SK-N-SH (cell line): Measurements from ENCODE around the gene EZH1. TPM values are rescaled to one million over a fixed set of nuclear protein-coding genes. Genes with fewer than 3 reads are reported as not detected.
A peak's percentile ranks its signal among the peaks of the same experiment; 100 is the strongest.

Experiments used
- CTCF ChIA-PET: fragments of 300-600, 350-600 bp; formaldehyde crosslinking; extraction: SDS; loops from one replicate; lab custom pipeline; 2021; lab: Yijun Ruan, JAX
- POLR2A ChIA-PET: fragments of 350-600 bp; sonication (Branson Sonifier 250); formaldehyde crosslinking; extraction: SDS; loops from one replicate; lab custom pipeline; 2020; ENCODE audit warnings: antibody characterized with exemption, inconsistent platforms; lab: Yijun Ruan, JAX
- DNase-seq: peaks from one replicate; pipeline ENCODE4 v3.0.0; 2012
- H2AFZ ChIP-seq: fragments of 200-600 bp; sonication (generic); 2 replicates; pipeline ENCODE4 v1.8.1; 2016; ENCODE audit warnings: antibody characterized with exemption, mild to moderate bottlenecking, low read depth
- H3F3A ChIP-seq: fragments of 200-600 bp; sonication (generic); replicated peaks from 2 replicates; pipeline ENCODE3; 2016; ENCODE audit warnings: antibody characterized with exemption, mild to moderate bottlenecking; ENCODE audit not compliant: insufficient read depth
- H3K27ac ChIP-seq, 2 experiments: fragments of 200-500 bp in 1 of 2; fragments of 200-600 bp in 1 of 2; sonication (Bioruptor generic) in 1 of 2; sonication (generic), shearing (Covaris generic) in 1 of 2; 2 replicates each; pipeline versions ENCODE4 v1.5.1 to v1.6.1; 2014 to 2016; ENCODE audit warnings: low read depth in 2 of 2, inconsistent platforms in 1 of 2, low read length in 1 of 2, mild to moderate bottlenecking in 1 of 2, mixed read lengths in 1 of 2
- H3K27me3 ChIP-seq: fragments of 200-600 bp; sonication (generic), shearing (Covaris generic); 2 replicates; pipeline ENCODE4 v1.6.1; 2016; ENCODE audit warnings: mixed run types; ENCODE audit not compliant: insufficient read depth
- H3K36me3 ChIP-seq, 2 experiments: fragments of 200-500 bp in 1 of 2; fragments of 200-600 bp in 1 of 2; sonication (Bioruptor generic) in 1 of 2; sonication (generic) in 1 of 2; replicated peaks in 1 of 2; 2 replicates each; pipeline versions ENCODE3 to v1.5.1; 2014 to 2016; ENCODE audit warnings: low read length in 1 of 2, mild to moderate bottlenecking in 1 of 2; ENCODE audit not compliant: insufficient read depth in 2 of 2, control insufficient read depth in 1 of 2
- H3K4me1 ChIP-seq, 2 experiments: fragments of 200-500 bp in 1 of 2; fragments of 200-600 bp in 1 of 2; sonication (Bioruptor generic) in 1 of 2; sonication (generic), shearing (Covaris generic) in 1 of 2; 2 replicates each; pipeline versions ENCODE4 v1.5.1 to v1.6.1; 2014 to 2016; ENCODE audit warnings: low read depth in 1 of 2, low read length in 1 of 2, mixed run types in 1 of 2; ENCODE audit not compliant: insufficient read depth in 2 of 2, control insufficient read depth in 1 of 2
- H3K4me2 ChIP-seq: fragments of 200-600 bp; sonication (generic), shearing (Covaris generic); 2 replicates; pipeline ENCODE4 v1.6.1; 2017; ENCODE audit warnings: mixed run types
- H3K4me3 ChIP-seq, 2 experiments: fragments of 200-500 bp in 1 of 2; fragments of 200-600 bp in 1 of 2; sonication (Bioruptor generic) in 1 of 2; sonication (generic), shearing (Covaris generic) in 1 of 2; 2 replicates each; pipeline versions ENCODE4 v1.5.1 to v1.8.1; 2014 to 2016; ENCODE audit warnings: low read depth in 2 of 2, inconsistent platforms in 1 of 2, low read length in 1 of 2, mild to moderate bottlenecking in 1 of 2, mixed read lengths in 1 of 2, moderate library complexity in 1 of 2
- H3K79me2 ChIP-seq: fragments of 200-600 bp; sonication (generic); 2 replicates; pipeline ENCODE4 v1.8.1; 2017; ENCODE audit warnings: mild to moderate bottlenecking; ENCODE audit not compliant: insufficient read depth
- H3K9ac ChIP-seq: fragments of 200-600 bp; sonication (generic); 2 replicates; pipeline ENCODE4 v1.6.1; 2017; ENCODE audit warnings: mixed run types
- H3K9me2 ChIP-seq: fragments of 200-600 bp; sonication (generic); 2 replicates; pipeline ENCODE4 v1.6.1; 2017; ENCODE audit warnings: mixed run types
- H3K9me3 ChIP-seq: fragments of 200-600 bp; sonication (generic); 2 replicates; pipeline ENCODE4 v1.6.1; 2017; ENCODE audit warnings: mixed run types, mild to moderate bottlenecking, moderate library complexity
- H4K20me1 ChIP-seq: fragments of 200-600 bp; sonication (generic); 2 replicates; pipeline ENCODE4 v1.6.1; 2017; ENCODE audit warnings: mild to moderate bottlenecking, mixed run types; ENCODE audit not compliant: insufficient read depth
- CHD2 ChIP-seq: fragments of 150-350 bp; IDR thresholded peaks from 2 replicates; pipeline ENCODE4 v1.6.1; 2018; ENCODE audit warnings: low read length; ENCODE audit not compliant: partially characterized antibody
- CTCF ChIP-seq: fragments of 200-600 bp; sonication (generic); IDR thresholded peaks from 2 replicates; pipeline ENCODE4 v1.6.1; 2017; ENCODE audit warnings: antibody characterized with exemption, mild to moderate bottlenecking, moderate library complexity
- EZH2phosphoT487 ChIP-seq: fragments of 200-600 bp; sonication (generic); IDR thresholded peaks from 2 replicates; pipeline ENCODE4 v1.6.1; 2017; ENCODE audit warnings: low read depth, mixed run types, mild to moderate bottlenecking, antibody characterized with exemption, moderate library complexity, borderline replicate concordance
- FOXJ3 ChIP-seq: sonication (generic); formaldehyde crosslinking; IDR thresholded peaks from 2 replicates; pipeline ENCODE4 v1.5.1; 2020; ENCODE audit warnings: mild to moderate bottlenecking, missing genetic modification reagents
- FOXM1 ChIP-seq: IDR thresholded peaks from 2 replicates; pipeline ENCODE4 v1.4.0; 2012; ENCODE audit warnings: low read depth, mild to moderate bottlenecking
- GABPA ChIP-seq: IDR thresholded peaks from 2 replicates; pipeline ENCODE4 v1.4.0; 2012; ENCODE audit warnings: low read depth, mild to moderate bottlenecking
- GATA2 ChIP-seq: sonication (generic); formaldehyde crosslinking; IDR thresholded peaks from 2 replicates; pipeline ENCODE4 v1.5.0; 2020; ENCODE audit warnings: mild to moderate bottlenecking, missing genetic modification reagents
- JUND ChIP-seq: IDR thresholded peaks from 2 replicates; pipeline ENCODE4 v1.4.0; 2012
- MEF2A ChIP-seq: IDR thresholded peaks from 2 replicates; pipeline ENCODE4 v1.4.0; 2012; ENCODE audit warnings: low read depth, borderline replicate concordance
- MXI1 ChIP-seq: IDR thresholded peaks from 2 replicates; pipeline ENCODE4 v1.6.1; 2012; ENCODE audit warnings: mild to moderate bottlenecking, low read depth, low read length, improper control_type of control experiment
- NFIC ChIP-seq: IDR thresholded peaks from 2 replicates; pipeline ENCODE4 v1.4.0; 2012; ENCODE audit warnings: borderline replicate concordance
- NRF1 ChIP-seq: IDR thresholded peaks from 2 replicates; pipeline ENCODE4 v1.6.1; 2012; ENCODE audit warnings: low read depth, mild to moderate bottlenecking, low read length
- PBX3 ChIP-seq: IDR thresholded peaks from 2 replicates; pipeline ENCODE4; 2012
- POLR2AphosphoS5 ChIP-seq: IDR thresholded peaks from 2 replicates; pipeline ENCODE4 v1.6.1; 2012; ENCODE audit warnings: low read depth, low read length
- RAD21 ChIP-seq: IDR thresholded peaks from 2 replicates; pipeline ENCODE4 v1.6.1; 2012; ENCODE audit warnings: mild to moderate bottlenecking, low read length
- RCOR1 ChIP-seq: fragments of 150-350 bp; IDR thresholded peaks from 2 replicates; pipeline ENCODE4 v1.6.1; 2017; ENCODE audit warnings: antibody characterized with exemption, low read length
- RXRA ChIP-seq: IDR thresholded peaks from 2 replicates; pipeline ENCODE4 v1.4.0; 2012; ENCODE audit warnings: low read depth, mild to moderate bottlenecking, borderline replicate concordance
- SIN3A ChIP-seq: IDR thresholded peaks from 2 replicates; pipeline ENCODE4 v1.6.1; 2012; ENCODE audit warnings: low read depth, mild to moderate bottlenecking, low read length, moderate library complexity, borderline replicate concordance
- SMC3 ChIP-seq: IDR thresholded peaks from 2 replicates; pipeline ENCODE4 v1.6.1; 2012; ENCODE audit warnings: low read depth, low read length, improper control_type of control experiment
- TAF1 ChIP-seq: IDR thresholded peaks from 2 replicates; pipeline ENCODE4 v1.6.1; 2012; ENCODE audit warnings: low read depth, mild to moderate bottlenecking, low read length, moderate library complexity, borderline replicate concordance
- TEAD4 ChIP-seq: IDR thresholded peaks from 2 replicates; pipeline ENCODE4 v1.4.0; 2012; ENCODE audit warnings: mild to moderate bottlenecking, borderline replicate concordance; ENCODE audit not compliant: insufficient read depth
- USF1 ChIP-seq: IDR thresholded peaks from 2 replicates; pipeline ENCODE4 v1.4.0; 2012; ENCODE audit warnings: low read depth, borderline replicate concordance
- YY1 ChIP-seq: IDR thresholded peaks from 2 replicates; pipeline ENCODE4 v1.4.0; 2012; ENCODE audit warnings: low read depth, mild to moderate bottlenecking
- WGBS: methylation state at CpG from one replicate; pipeline ENCODE4 v1.1.6; 2017; ENCODE audit warnings: low lambda C conversion rate; 5-methylcytosine and 5-hydroxymethylcytosine counted together
- polyA plus RNA-seq, 3 experiments: library from polyadenylated mRNA; depleted of rRNA; stranded (reverse); fragments of >200 nt; gene quantifications; 2 replicates each; pipeline ENCODE4 v1.2.3, GENCODE V29; 2012

EZH1 gene
- polyA plus RNA-seq, 1 of the 3 experiments (the other 2 are of a cell fraction), result 28.6 TPM

GRCh38 chr17:42675348-42675964 lies 69.4 kb downstream of the EZH1 start:
- POLR2A ChIA-PET, result interaction anchor here (1.6 to 6.0 kb wide), 6 partner anchors 8 to 98 kb away, joined by 4 to 63 read pairs (median 15); partner anchors contain the start of genes PSMC3IP, RETREG3, TUBG1 and TUBG2
- WGBS, result 7% methylated on average over 16 of the region's 27 CpGs
- TF ChIP-seq FOXJ3 (CRISPR knock-in tag) (no peak), CHD2 (peak; percentile 40), SMC3 (no peak), GATA2 (CRISPR knock-in tag) (no peak), SIN3A (no peak), FOXM1 (no peak), RAD21 (0 out of 2 replicates have a peak, but pooled peaks have one; percentile 17), NRF1 (no peak), MEF2A (no peak), RXRA (no peak), MXI1 (peak; percentile 45; the same call in 1 of the 2 replicates)
- TF ChIP-seq, all 33 proteins: peak for 3
- DNase-seq, result peak; percentile 73
- no peaks in the 10 kb centered on the region for H3K9me2 ChIP-seq
- no peak overlapping the region for H2AFZ ChIP-seq
- peak overlapping the region; percentile 99 for H3K4me2 ChIP-seq
- H3K27ac ChIP-seq, result peak overlapping the region in 1 of 2 experiments; percentile 89; a peak in 3 of 4 replicates
- H3F3A ChIP-seq, result peaks cover 20% of the 10 kb centered on the region
- H3K4me3 ChIP-seq, result peak overlapping the region; percentile 91 to 98
- H3K9ac ChIP-seq, result peak overlapping the region; percentile 83
- peaks cover 41% of the 10 kb centered on the region for H3K79me2 ChIP-seq
- no peaks in the 10 kb centered on the region for H3K27me3 ChIP-seq
- H3K9me3 ChIP-seq, result no peaks in the 10 kb centered on the region
- peaks cover 15 to 44% of the 10 kb centered on the region in 2 experiments for H3K4me1 ChIP-seq
- CTCF ChIA-PET, result interaction anchor here (0.6 to 8.9 kb wide), 8 partner anchors 12 to 1656 kb away, joined by 3 to 221 read pairs (median 9); partner anchors contain the start of genes PSMC3IP, RETREG3, TUBG1 and TUBG2
- peaks cover 20% of the 10 kb centered on the region for H4K20me1 ChIP-seq
- peaks cover 17 to 30% of the 10 kb centered on the region in 2 experiments for H3K36me3 ChIP-seq

- Histone ChIP-seq H3K4me3 (peak overlapping the region; percentile 91 to 98), H3K9me3 (no peaks in the 10 kb centered on the region), H3K9ac (no peak overlapping the region), H3K4me2 (peak overlapping the region; percentile 99), H3K79me2 (peaks cover 41% of the 10 kb centered on the region), H3K27ac (peak overlapping the region in 1 of 2 experiments; percentile 89; a peak in 1 of 4 replicates), H3K4me1 (peaks cover 15 to 38% of the 10 kb centered on the region in 2 experiments), H3K9me2 (no peaks in the 10 kb centered on the region), H3K27me3 (no peaks in the 10 kb centered on the region), H3K36me3 (peaks cover 17 to 34% of the 10 kb centered on the region in 2 experiments), H2AFZ (no peak overlapping the region), H4K20me1 (peaks cover 20% of the 10 kb centered on the region), H3F3A (peaks cover 15% of the 10 kb centered on the region)
- ChIA-PET CTCF (interaction anchor here (1.0 to 8.9 kb wide), 7 partner anchors 12 to 107 kb away, joined by 3 to 221 read pairs (median 5); partner anchors contain the start of genes PSMC3IP and TUBG2), POLR2A (no interaction called here)
- WGBS, result 71% methylated on average over 7 of the region's 9 CpGs
- no peak for TF ChIP-seq RAD21
- TF ChIP-seq SMC3, result no peak
- no peak for TF ChIP-seq PBX3
- TF ChIP-seq CTCF, result no peak
- no peak for TF ChIP-seq YY1
- TF ChIP-seq RCOR1, result no peak
- TF ChIP-seq TAF1, result no peak
- TF ChIP-seq EZH2phosphoT487, result no peak
- no peak for TF ChIP-seq SIN3A
- TF ChIP-seq GABPA, result no peak
- TF ChIP-seq JUND, result no peak
- TF ChIP-seq TEAD4, result no peak
- no peak for TF ChIP-seq USF1
- TF ChIP-seq POLR2AphosphoS5, result no peak
- no peak for TF ChIP-seq NFIC
- DNase-seq, result no peak
These were observed 70.0 kb downstream of the EZH1 start for GRCh38 chr17:42674755-42675347.
